ENCODE results near the gene TMEM62. TPM values are rescaled to one million over a fixed set of nuclear protein-coding genes. Genes with fewer than 3 reads are reported as not detected.

Gene TMEM62
- total and polyA plus RNA-seq, 9 of the 15 experiments (the other 6 are each of a cell fraction or from before 2014, with no cell fraction given) = 4.4 to 16.6 (median 11.1) TPM

- 0 out of 6 replicates have a peak, but pooled peaks of 1 of the 3 experiments have one; percentile 31 for TF ChIP-seq ZBTB11 (CRISPR knock-in tag; IDR thresholded peaks at IDR 0.05)
- no peak for TF ChIP-seq TAF15 (IDR thresholded peaks at IDR 0.05; ENCODE audit: low read depth, low read length)
- TF ChIP-seq THAP12 (CRISPR knock-in tag; IDR thresholded peaks at IDR 0.05) = no peak
- no peak for TF ChIP-seq NUFIP1 (IDR thresholded peaks at IDR 0.05; ENCODE audit: partially characterized antibody)
- no peak for TF ChIP-seq ZNF407 (IDR thresholded peaks at IDR 0.05; ENCODE audit: low read depth)
- no peak for TF ChIP-seq ZNF79 (CRISPR knock-in tag; IDR thresholded peaks at IDR 0.05; ENCODE audit: low read depth)
- no peak for TF ChIP-seq ZNF778 (CRISPR knock-in tag; IDR thresholded peaks at IDR 0.05)
- TF ChIP-seq HES1 (IDR thresholded peaks at IDR 0.05; ENCODE audit: low read depth) = no peak
- no peak for TF ChIP-seq CBFA2T2 (conservative IDR thresholded peaks at IDR 0.05)
- TF ChIP-seq BRD4 (IDR thresholded peaks at IDR 0.05) = no peak
Observed at GRCh38 chr15:43132830-43133429, 456 bp upstream of the TMEM62 start (continued).

All from K562 (cell line).